Naive B cell (primary cell): ENCODE data around the gene DTNBP1. TPM values are rescaled to one million over a fixed set of nuclear protein-coding genes. Genes with fewer than 3 reads are reported as not detected.

Source experiments
- ATAC-seq, 2 donors: fragments of 150-1000 bp; cut with Tn5 transposase; 2 replicates each; pipeline ENCODE4 v1.10.0; 2021; ENCODE audit warnings: low read depth in 2 of 2, mild to moderate bottlenecking in 2 of 2, moderate library complexity in 2 of 2
- DNase-seq: peaks from one replicate; pipeline ENCODE4 v3.0.0; 2022
- H3K27ac Mint-ChIP-seq, 6 donors: one replicate each; pipeline ENCODE4 v1.8.0; 2020 to 2022; ENCODE audit warnings: mild to moderate bottlenecking in 6 of 6, mixed read lengths in 6 of 6, moderate library complexity in 5 of 6, inconsistent platforms in 2 of 6
- H3K27me3 Mint-ChIP-seq, 3 donors: one replicate each; pipeline ENCODE4 v1.8.0; 2021 to 2022; ENCODE audit warnings: mixed read lengths in 3 of 3, mild to moderate bottlenecking in 1 of 3
- H3K36me3 Mint-ChIP-seq, 2 donors: one replicate each; pipeline ENCODE4 v1.8.0; 2020 to 2022; ENCODE audit warnings: mixed read lengths in 2 of 2, inconsistent platforms in 1 of 2, mild to moderate bottlenecking in 1 of 2
- H3K4me1 Mint-ChIP-seq, 3 donors: one replicate each; pipeline ENCODE4 v1.8.0; 2020 to 2022; ENCODE audit warnings: mixed read lengths in 3 of 3, inconsistent platforms in 1 of 3, mild to moderate bottlenecking in 1 of 3, moderate library complexity in 1 of 3
- H3K4me3 Mint-ChIP-seq, 8 donors: one replicate each; pipeline ENCODE4 v1.8.0; 2020 to 2022; ENCODE audit warnings: mild to moderate bottlenecking in 8 of 8, mixed read lengths in 8 of 8, moderate library complexity in 8 of 8, inconsistent platforms in 2 of 8
- H3K9me3 Mint-ChIP-seq, 7 donors: one replicate each; pipeline ENCODE4 v1.8.0; 2020 to 2022; ENCODE audit warnings: mixed read lengths in 7 of 7, mild to moderate bottlenecking in 5 of 7, inconsistent platforms in 2 of 7, moderate library complexity in 1 of 7
- polyA plus RNA-seq, 6 donors: library from polyadenylated mRNA; unstranded; fragments of 300-500 nt; fragmentation: Illumina TruSeq; gene quantifications; one replicate each; pipeline ENCODE4 v1.2.3, GENCODE V29; 2021; ENCODE audit warnings: low read depth in 6 of 6

DTNBP1 gene
- polyA plus RNA-seq, 6 donors from 2014 or later = 60.2 to 108 (median 77.4) TPM

GRCh38 chr6:15483060-15483459 lies 179.8 kb downstream of the DTNBP1 start:
- Mint-ChIP-seq H3K9me3 (no peaks in the 10 kb centered on the region), H3K36me3 (peaks cover 15 to 18% of the 10 kb centered on the region in 2 donors), H3K27me3 (no peaks in the 10 kb centered on the region), H3K4me1 (peaks cover 38 to 53% (median 44%) of the 10 kb centered on the region in 3 donors), H3K27ac (peak overlapping the region in 1 of 6 donors; percentile 14), H3K4me3 (no peak overlapping the region)
- DNase-seq (no peak), ATAC-seq (no peak)

- H3K4me1 Mint-ChIP-seq = peaks cover 41 to 62% (median 54%) of the 10 kb centered on the region in 3 donors
- ATAC-seq = peak; percentile 55 to 61
- peaks cover 5 to 15% of the 10 kb centered on the region in 2 donors for H3K36me3 Mint-ChIP-seq
- peak overlapping the region in 5 of 6 donors; percentile 1 to 93 (median 67) for H3K27ac Mint-ChIP-seq
- H3K27me3 Mint-ChIP-seq = no peaks in the 10 kb centered on the region
- H3K9me3 Mint-ChIP-seq = no peaks in the 10 kb centered on the region
- no peak for DNase-seq
- H3K4me3 Mint-ChIP-seq = peak overlapping the region in 7 of 8 donors; percentile 22 to 68 (median 30)
Observed at GRCh38 chr6:15481390-15482291, 181.2 kb downstream of the DTNBP1 start.

GRCh38 chr6:15480525-15480924 lies 182.3 kb downstream of the DTNBP1 start:
- peaks cover 8 to 18% of the 10 kb centered on the region in 2 donors for H3K36me3 Mint-ChIP-seq
- peak overlapping the region in 2 of 6 donors; percentile 12 to 53 for H3K27ac Mint-ChIP-seq
- H3K27me3 Mint-ChIP-seq = no peaks in the 10 kb centered on the region
- DNase-seq (no peak), ATAC-seq (no peak)
- H3K9me3 Mint-ChIP-seq = no peaks in the 10 kb centered on the region
- H3K4me3 Mint-ChIP-seq = peak overlapping the region in 1 of 8 donors; percentile 37
- H3K4me1 Mint-ChIP-seq = peaks cover 47 to 70% (median 59%) of the 10 kb centered on the region in 3 donors

GRCh38 chr6:15479761-15480160 lies 183.1 kb downstream of the DTNBP1 start:
- Mint-ChIP-seq H3K9me3 (no peaks in the 10 kb centered on the region), H3K27ac (peak overlapping the region in 2 of 6 donors; percentile 26 to 85), H3K4me1 (peaks cover 46 to 72% (median 66%) of the 10 kb centered on the region in 3 donors), H3K36me3 (peaks cover 13 to 23% of the 10 kb centered on the region in 2 donors), H3K4me3 (no peak overlapping the region), H3K27me3 (no peaks in the 10 kb centered on the region)
- DNase-seq (no peak), ATAC-seq (no peak)

GRCh38 chr6:15477746-15478145 lies 185.1 kb downstream of the DTNBP1 start:
- H3K9me3 Mint-ChIP-seq = no peaks in the 10 kb centered on the region
- no peaks in the 10 kb centered on the region for H3K27me3 Mint-ChIP-seq
- peaks cover 13 to 24% of the 10 kb centered on the region in 2 donors for H3K36me3 Mint-ChIP-seq
- H3K4me3 Mint-ChIP-seq = peak overlapping the region in 1 of 8 donors; percentile 31
- H3K27ac Mint-ChIP-seq = peak overlapping the region in 2 of 6 donors; percentile 47 to 69
- DNase-seq (no peak), ATAC-seq (no peak)
- H3K4me1 Mint-ChIP-seq = peaks cover 39 to 67% (median 58%) of the 10 kb centered on the region in 3 donors

- Mint-ChIP-seq H3K36me3 (peaks cover 13 to 30% of the 10 kb centered on the region in 2 donors), H3K27ac (peak overlapping the region in 4 of 6 donors; percentile 36 to 87 (median 74)), H3K4me3 (peak overlapping the region in 5 of 8 donors; percentile 32 to 68 (median 64)), H3K9me3 (no peaks in the 10 kb centered on the region), H3K4me1 (peaks cover 44 to 72% (median 55%) of the 10 kb centered on the region in 3 donors), H3K27me3 (no peaks in the 10 kb centered on the region)
- DNase-seq (no peak), ATAC-seq (no peak)
Observed at GRCh38 chr6:15476631-15477380, 186.0 kb downstream of the DTNBP1 start.

- Mint-ChIP-seq H3K4me3 (peak overlapping the region in 1 of 8 donors; percentile 8), H3K27me3 (no peaks in the 10 kb centered on the region), H3K36me3 (peaks cover 13 to 24% of the 10 kb centered on the region in 2 donors), H3K4me1 (peaks cover 35 to 62% (median 45%) of the 10 kb centered on the region in 3 donors), H3K27ac (peak overlapping the region in 5 of 6 donors; percentile 38 to 73 (median 62)), H3K9me3 (no peaks in the 10 kb centered on the region)
- ATAC-seq (no peak), DNase-seq (no peak)
Observed at GRCh38 chr6:15475872-15476271, 187.0 kb downstream of the DTNBP1 start.

- no peaks in the 10 kb centered on the region for H3K9me3 Mint-ChIP-seq
- peaks cover 34 to 56% (median 39%) of the 10 kb centered on the region in 3 donors for H3K4me1 Mint-ChIP-seq
- H3K27me3 Mint-ChIP-seq = no peaks in the 10 kb centered on the region
- no peak for ATAC-seq
- peak overlapping the region in 3 of 8 donors; percentile 8 to 59 (median 25) for H3K4me3 Mint-ChIP-seq
- peaks cover 13 to 22% of the 10 kb centered on the region in 2 donors for H3K36me3 Mint-ChIP-seq
- DNase-seq = no peak
- peak overlapping the region in 4 of 6 donors; percentile 40 to 78 (median 71) for H3K27ac Mint-ChIP-seq
Observed at GRCh38 chr6:15475261-15475660, 187.6 kb downstream of the DTNBP1 start.

GRCh38 chr6:15474196-15474595 lies 188.6 kb downstream of the DTNBP1 start:
- DNase-seq = no peak
- Mint-ChIP-seq H3K9me3 (no peaks in the 10 kb centered on the region), H3K27me3 (no peaks in the 10 kb centered on the region), H3K36me3 (peaks cover 11 to 20% of the 10 kb centered on the region in 2 donors), H3K4me1 (peaks cover 30 to 46% (median 30%) of the 10 kb centered on the region in 3 donors), H3K4me3 (no peak overlapping the region), H3K27ac (peak overlapping the region in 1 of 6 donors; percentile 59)
- no peak for ATAC-seq

GRCh38 chr6:15473741-15474161 lies 189.1 kb downstream of the DTNBP1 start:
- no peaks in the 10 kb centered on the region for H3K27me3 Mint-ChIP-seq
- H3K9me3 Mint-ChIP-seq = no peaks in the 10 kb centered on the region
- peak overlapping the region in 2 of 6 donors; percentile 26 to 40 for H3K27ac Mint-ChIP-seq
- DNase-seq (no peak), ATAC-seq (peak; percentile 40 to 57)
- H3K4me1 Mint-ChIP-seq = peaks cover 26 to 41% (median 27%) of the 10 kb centered on the region in 3 donors
- no peak overlapping the region for H3K4me3 Mint-ChIP-seq
- H3K36me3 Mint-ChIP-seq = peaks cover 7 to 22% of the 10 kb centered on the region in 2 donors

- H3K27ac Mint-ChIP-seq = no peak overlapping the region
- H3K4me1 Mint-ChIP-seq = peaks cover 25 to 46% (median 31%) of the 10 kb centered on the region in 3 donors
- DNase-seq = no peak
- H3K36me3 Mint-ChIP-seq = peaks cover 7 to 28% of the 10 kb centered on the region in 2 donors
- ATAC-seq = no peak
- H3K4me3 Mint-ChIP-seq = no peak overlapping the region
- no peaks in the 10 kb centered on the region for H3K9me3 Mint-ChIP-seq
- H3K27me3 Mint-ChIP-seq = no peaks in the 10 kb centered on the region
Observed at GRCh38 chr6:15473174-15473573, 189.7 kb downstream of the DTNBP1 start.
